Measurements from ENCODE around the gene PSTPIP1. TPM values are rescaled to one million over a fixed set of nuclear protein-coding genes. Genes with fewer than 3 reads are reported as not detected.

The PSTPIP1 gene
- total and polyA plus RNA-seq, 2 donors from 2014 or later = 2.2 to 22.1 TPM

DNA sequence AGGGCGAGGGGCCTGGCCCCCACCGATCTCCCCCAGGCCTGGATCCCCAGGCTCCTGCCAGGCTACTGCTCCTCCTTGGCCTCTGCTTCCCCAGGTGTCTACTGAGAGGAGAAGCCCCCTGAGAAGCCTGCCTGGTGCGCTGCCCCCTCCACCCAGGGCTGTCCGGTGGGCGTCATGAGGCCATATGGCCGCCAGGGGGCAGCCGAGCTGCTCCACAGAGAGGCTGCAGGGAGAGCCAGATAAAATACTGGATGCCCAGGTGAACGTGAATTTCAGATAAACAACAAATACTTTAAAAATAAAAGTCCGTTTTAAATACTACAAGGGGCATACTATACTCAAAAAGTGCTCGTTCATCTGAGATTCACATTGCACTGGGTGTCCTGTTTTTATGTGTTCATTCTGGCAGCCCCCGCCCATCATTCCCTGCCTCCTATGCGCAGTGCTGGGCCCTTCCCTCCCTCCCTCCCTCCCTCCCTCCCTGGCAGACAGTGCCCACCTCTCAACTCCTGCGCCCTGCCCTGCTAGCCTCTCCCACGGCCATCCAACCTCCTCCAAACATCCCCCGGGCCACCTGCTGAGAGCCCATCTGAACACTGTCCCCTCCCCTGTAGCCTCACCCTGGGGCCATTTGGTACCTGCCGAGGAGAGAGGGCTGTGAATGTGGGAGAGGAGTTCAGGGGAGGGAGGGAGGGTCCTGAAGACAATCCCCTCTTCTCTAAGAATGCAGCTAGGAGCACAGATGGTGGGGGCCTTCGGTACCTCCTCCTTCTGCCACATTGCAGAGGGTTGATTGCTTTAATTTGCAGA is 29.6 kb downstream of the PSTPIP1 start:
- FAIRE-seq = no peak

GRCh38 chr15:77025083-77025901 is 30.4 kb downstream of the PSTPIP1 start:
- intact Hi-C loops (cut with DNase I) = no loop called here
- Histone ChIP-seq H3K27me3 (ENCODE audit: control insufficient read depth, insufficient read depth, low read length) (no peaks in the 10 kb centered on the region), H3K27ac (ENCODE audit: low read depth in 2 of 2, low read length in 2 of 2) (no peak overlapping the region), H3K4me3 (ENCODE audit: low read length in 3 of 3) (no peak overlapping the region), H3K4me1 (ENCODE audit: control insufficient read depth in 2 of 3, insufficient read depth in 2 of 3, low read depth in 1 of 3, low read length in 3 of 3) (peaks cover 0 to 5% (median 0%) of the 10 kb centered on the region in 3 donors), H3K36me3 (ENCODE audit: control insufficient read depth in 2 of 3, insufficient read depth in 3 of 3, low read length in 3 of 3) (no peaks in the 10 kb centered on the region), H3K9ac (ENCODE audit: low read length in 3 of 3) (no peak overlapping the region), H3K9me3 (ENCODE audit: control insufficient read depth in 2 of 3, insufficient read depth in 1 of 3, low read length in 3 of 3) (no peaks in the 10 kb centered on the region)
- TF ChIP-seq, protein P1, sequence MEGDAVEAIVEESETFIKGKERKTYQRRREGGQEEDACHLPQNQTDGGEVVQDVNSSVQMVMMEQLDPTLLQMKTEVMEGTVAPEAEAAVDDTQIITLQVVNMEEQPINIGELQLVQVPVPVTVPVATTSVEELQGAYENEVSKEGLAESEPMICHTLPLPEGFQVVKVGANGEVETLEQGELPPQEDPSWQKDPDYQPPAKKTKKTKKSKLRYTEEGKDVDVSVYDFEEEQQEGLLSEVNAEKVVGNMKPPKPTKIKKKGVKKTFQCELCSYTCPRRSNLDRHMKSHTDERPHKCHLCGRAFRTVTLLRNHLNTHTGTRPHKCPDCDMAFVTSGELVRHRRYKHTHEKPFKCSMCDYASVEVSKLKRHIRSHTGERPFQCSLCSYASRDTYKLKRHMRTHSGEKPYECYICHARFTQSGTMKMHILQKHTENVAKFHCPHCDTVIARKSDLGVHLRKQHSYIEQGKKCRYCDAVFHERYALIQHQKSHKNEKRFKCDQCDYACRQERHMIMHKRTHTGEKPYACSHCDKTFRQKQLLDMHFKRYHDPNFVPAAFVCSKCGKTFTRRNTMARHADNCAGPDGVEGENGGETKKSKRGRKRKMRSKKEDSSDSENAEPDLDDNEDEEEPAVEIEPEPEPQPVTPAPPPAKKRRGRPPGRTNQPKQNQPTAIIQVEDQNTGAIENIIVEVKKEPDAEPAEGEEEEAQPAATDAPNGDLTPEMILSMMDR (IDR thresholded peaks at IDR 0.05; ENCODE audit: borderline replicate concordance, extremely low read depth, insufficient read depth) = no peak
- FAIRE-seq (no peak), DNase-seq (no peak)

More for the DNA sequence above, 29.6 kb downstream of the PSTPIP1 start:
- H3K27me3 ChIP-seq (ENCODE audit: control insufficient read depth, insufficient read depth, low read length) = no peaks in the 10 kb centered on the region
- DNase-seq = peak; percentile 61 to 86 (median 78)
- no peak overlapping the region for H3K27ac ChIP-seq (ENCODE audit: low read depth in 2 of 2, low read length in 2 of 2)
- intact Hi-C loops (cut with DNase I) = loop anchor here (5.0 kb wide), 1 partner anchor 518 kb away; no protein-coding TSS in a partner anchor
- TF ChIP-seq, protein P1 (IDR thresholded peaks at IDR 0.05; ENCODE audit: borderline replicate concordance, extremely low read depth, insufficient read depth) = peak; percentile 84
- H3K9ac ChIP-seq (ENCODE audit: low read length in 3 of 3) = no peak overlapping the region
- no peaks in the 10 kb centered on the region for H3K36me3 ChIP-seq (ENCODE audit: control insufficient read depth in 2 of 3, insufficient read depth in 3 of 3, low read length in 3 of 3)
- peaks cover 0 to 5% (median 0%) of the 10 kb centered on the region in 3 donors for H3K4me1 ChIP-seq (ENCODE audit: control insufficient read depth in 2 of 3, insufficient read depth in 2 of 3, low read depth in 1 of 3, low read length in 3 of 3)
- H3K9me3 ChIP-seq (ENCODE audit: control insufficient read depth in 2 of 3, insufficient read depth in 1 of 3, low read length in 3 of 3) = no peaks in the 10 kb centered on the region
- H3K4me3 ChIP-seq (ENCODE audit: low read length in 3 of 3) = no peak overlapping the region

- TF ChIP-seq, protein P1 (IDR thresholded peaks at IDR 0.05; ENCODE audit: borderline replicate concordance, extremely low read depth, insufficient read depth) = no peak
- intact Hi-C loops (cut with DNase I) = no loop called here
- FAIRE-seq (no peak), DNase-seq (peak in 1 of 5 donors; percentile 28)
- H3K9ac ChIP-seq (ENCODE audit: low read length in 3 of 3) = no peak overlapping the region
- H3K27ac ChIP-seq (ENCODE audit: low read depth in 2 of 2, low read length in 2 of 2) = no peak overlapping the region
- no peaks in the 10 kb centered on the region for H3K9me3 ChIP-seq (ENCODE audit: control insufficient read depth in 2 of 3, insufficient read depth in 1 of 3, low read length in 3 of 3)
- peaks cover 0 to 5% (median 0%) of the 10 kb centered on the region in 3 donors for H3K4me1 ChIP-seq (ENCODE audit: control insufficient read depth in 2 of 3, insufficient read depth in 2 of 3, low read depth in 1 of 3, low read length in 3 of 3)
- H3K4me3 ChIP-seq (ENCODE audit: low read length in 3 of 3) = no peak overlapping the region
- no peaks in the 10 kb centered on the region for H3K27me3 ChIP-seq (ENCODE audit: control insufficient read depth, insufficient read depth, low read length)
- H3K36me3 ChIP-seq (ENCODE audit: control insufficient read depth in 2 of 3, insufficient read depth in 3 of 3, low read length in 3 of 3) = no peaks in the 10 kb centered on the region
Measured at GRCh38 chr15:77025941-77026411, 31.1 kb downstream of the PSTPIP1 start.
